Measurements from ENCODE around the gene WDHD1. TPM values are rescaled to one million over a fixed set of nuclear protein-coding genes. Genes with fewer than 3 reads are reported as not detected.

Gene WDHD1
- total RNA-seq, 1 donor from 2014 or later: 56.2 TPM

- Mint-ChIP-seq H3K36me3 (ENCODE audit: low read depth) (no peaks in the 10 kb centered on the region), H3K4me1 (no peaks in the 10 kb centered on the region), H3K27ac (ENCODE audit: unreplicated experiment) (no peak overlapping the region), H3K4me3 (no peak overlapping the region), H3K9me3 (no peaks in the 10 kb centered on the region), H3K27me3 (ENCODE audit: low read depth) (no peaks in the 10 kb centered on the region)
- no peak for TF ChIP-seq CTCF (conservative IDR thresholded peaks at IDR 0.05)
- no peak for DNase-seq (ENCODE audit: low read depth, low spot score)
These were observed 137.0 kb downstream of the WDHD1 start for GRCh38 chr14:54889919-54890318.

Other genes with a start within 250 kb of the WDHD1 start
- 3.8 and 4.3 TPM in 2 replicates for gene GCH1, start 124.3 kb downstream of the WDHD1 start, total RNA-seq
- gene SOCS4, start 137 bp upstream of the WDHD1 start, total RNA-seq: 32.8 and 38.6 TPM in 2 replicates
- 141 and 151 TPM in 2 replicates for gene MAPK1IP1L, start 24.5 kb upstream of the WDHD1 start, total RNA-seq
- 0.57 and 1.2 TPM in 2 replicates for gene LGALS3, start 102.2 kb upstream of the WDHD1 start, total RNA-seq
- 89.6 and 91.9 TPM in 2 replicates for gene DLGAP5, start 164.5 kb upstream of the WDHD1 start, total RNA-seq
- 17.1 and 17.2 TPM in 2 replicates for gene FBXO34, start 244.3 kb upstream of the WDHD1 start, total RNA-seq

All from neural crest cell (in vitro differentiated cells).